Lower leg skin (tissue), 3 donors: ENCODE measurements around the gene MAN1A2.

Experiments
- CTCF ChIP-seq, 3 donors: fragments of 450-650 bp; IDR thresholded peaks; one replicate each; pipeline ENCODE4 v1.5.1; 2016; ENCODE audit warnings: antibody characterized with exemption in 3 of 3, mild to moderate bottlenecking in 3 of 3, moderate library complexity in 2 of 3
- POLR2A ChIP-seq, 2 donors: fragments of 450-650 bp; IDR thresholded peaks; one replicate each; pipeline ENCODE4 v1.6.1; 2016 to 2017; ENCODE audit warnings: antibody characterized with exemption in 2 of 2, mild to moderate bottlenecking in 1 of 2, moderate library complexity in 1 of 2

GRCh38 chr1:117540532-117540931 lies 173.3 kb downstream of the MAN1A2 start:
- TF ChIP-seq POLR2A (IDR thresholded peaks at IDR 0.05), result no peak
- TF ChIP-seq CTCF (IDR thresholded peaks at IDR 0.05), result no peak
